DMS53 treated with DMSO at 0.1 percent for 48 hours (cell line): ENCODE measurements around the gene HMOX1.

Experiments
- DNase-seq: peaks from one replicate; lab custom pipeline; 2025; ENCODE audit not compliant: unreplicated experiment; lab: John Stamatoyannopoulos, UW

Gene HMOX1, protein sequence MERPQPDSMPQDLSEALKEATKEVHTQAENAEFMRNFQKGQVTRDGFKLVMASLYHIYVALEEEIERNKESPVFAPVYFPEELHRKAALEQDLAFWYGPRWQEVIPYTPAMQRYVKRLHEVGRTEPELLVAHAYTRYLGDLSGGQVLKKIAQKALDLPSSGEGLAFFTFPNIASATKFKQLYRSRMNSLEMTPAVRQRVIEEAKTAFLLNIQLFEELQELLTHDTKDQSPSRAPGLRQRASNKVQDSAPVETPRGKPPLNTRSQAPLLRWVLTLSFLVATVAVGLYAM

GRCh38 chr22:35380537-35381423 lies at the start of gene HMOX1:
Gene HMOX1, plus strand, starts transcription at chr22:35381096. Its CDS starts 78 bp downstream, at chr22:35381174.
- DNase-seq: no peak

GRCh38 chr22:35332278-35332677 lies 48.6 kb upstream of the HMOX1 start:
- DNase-seq: no peak

- DNase-seq: no peak
Measured at GRCh38 chr22:35333220-35333619, 47.7 kb upstream of the HMOX1 start.

DNA sequence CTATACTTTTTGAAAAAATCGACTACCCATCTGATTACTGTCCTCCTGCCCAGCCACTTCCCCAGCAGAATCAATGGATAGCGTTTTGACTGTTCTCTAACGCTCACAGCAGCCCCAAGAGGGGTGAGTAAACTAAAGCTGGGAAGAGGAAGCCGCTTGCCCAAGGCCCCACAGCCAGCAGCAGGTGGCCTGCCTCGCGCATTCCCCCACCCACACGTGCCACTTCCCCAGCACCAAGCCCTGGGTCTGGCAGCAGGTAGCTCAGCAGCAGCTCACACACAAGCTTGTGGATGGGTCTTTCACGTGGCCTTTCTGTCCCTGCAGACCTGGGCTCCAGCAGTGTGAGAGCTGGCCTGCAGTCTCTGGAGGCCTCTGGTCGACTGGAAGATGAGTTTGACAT lies 46.9 kb upstream of the HMOX1 start:
- no peak for DNase-seq

GRCh38 chr22:35335468-35335867 lies 45.4 kb upstream of the HMOX1 start:
- no peak for DNase-seq

GRCh38 chr22:35335936-35336781 lies 44.7 kb upstream of the HMOX1 start:
- DNase-seq: no peak

DNA sequence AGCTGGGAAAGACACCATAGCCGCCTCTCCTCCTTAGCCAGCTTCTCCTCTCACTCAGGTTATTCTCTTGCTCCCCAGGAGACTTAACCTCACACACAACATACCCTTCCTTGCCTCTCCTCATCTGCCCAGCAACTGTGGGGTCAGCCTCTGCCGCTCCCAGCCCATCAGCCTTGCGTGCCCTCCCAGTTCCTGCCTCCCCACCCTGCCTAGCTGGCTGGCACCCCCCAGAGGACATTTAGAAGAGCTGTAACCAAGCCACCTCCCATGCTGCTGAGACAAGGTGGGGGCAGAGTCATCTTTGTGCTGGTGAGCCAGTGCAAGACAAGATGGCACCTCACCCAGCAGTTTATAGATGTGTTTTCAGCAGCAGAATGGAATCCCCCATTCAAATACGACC lies 43.0 kb upstream of the HMOX1 start:
- no peak for DNase-seq

DNA sequence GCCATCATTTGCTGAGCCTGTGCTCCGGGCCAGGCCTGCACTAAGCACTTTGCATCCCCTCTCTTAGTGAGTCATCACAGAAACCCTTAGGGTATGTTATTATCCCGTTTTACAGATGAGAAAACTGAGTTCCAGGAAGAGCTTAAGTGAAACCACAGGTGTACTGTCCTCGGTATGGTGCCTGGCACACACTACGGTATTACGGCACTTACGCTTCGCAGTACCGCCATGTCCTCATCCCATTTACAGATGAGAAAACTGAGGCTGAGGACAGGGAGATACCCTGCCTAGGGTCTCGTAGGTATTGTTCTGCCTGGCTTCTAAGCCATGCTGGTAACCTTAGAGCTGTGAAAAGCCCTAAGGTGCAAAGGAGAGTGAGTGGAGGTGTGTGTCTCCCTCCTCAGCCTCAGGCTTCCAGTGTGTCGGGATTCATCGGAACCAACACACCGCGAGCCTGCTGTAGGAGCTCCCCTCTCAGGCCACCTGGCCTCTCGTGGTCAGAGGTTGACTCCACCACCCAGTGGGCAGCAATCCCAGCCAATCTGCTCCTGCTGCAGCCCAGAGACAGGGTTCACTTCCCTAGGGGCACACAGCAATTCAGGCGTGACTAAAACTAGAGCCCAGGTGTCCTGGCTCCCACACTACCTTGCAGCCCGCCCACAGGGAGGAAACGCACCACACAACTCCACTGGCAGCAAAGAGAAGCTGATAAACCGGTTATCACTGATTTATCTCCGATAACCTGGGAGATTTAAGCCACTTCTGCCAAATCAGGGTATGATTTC lies 39.6 kb upstream of the HMOX1 start:
- no peak for DNase-seq

DNA sequence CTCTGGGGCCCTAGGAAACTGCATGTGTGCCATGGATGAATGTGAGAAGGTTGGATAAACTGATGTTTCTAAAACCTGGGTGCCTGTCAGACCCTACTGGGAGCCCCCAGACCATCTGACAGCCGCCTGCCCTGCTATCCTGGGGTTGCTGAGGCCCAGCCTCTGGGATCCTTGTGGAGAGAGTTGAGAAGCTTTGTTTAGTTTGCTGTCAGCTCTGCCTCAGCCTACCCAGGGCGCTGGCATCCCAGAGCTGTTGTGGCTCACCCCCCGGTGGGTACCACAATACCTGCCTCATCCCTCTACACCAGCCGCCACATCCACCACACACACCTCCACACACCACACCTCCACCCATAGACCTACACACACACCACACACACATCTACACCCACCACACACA lies 38.5 kb upstream of the HMOX1 start:
- DNase-seq: no peak

- no peak for DNase-seq
Measured at GRCh38 chr22:35343664-35344550, 37.0 kb upstream of the HMOX1 start.

GRCh38 chr22:35344956-35345690 lies 35.8 kb upstream of the HMOX1 start:
- DNase-seq: no peak

DNA sequence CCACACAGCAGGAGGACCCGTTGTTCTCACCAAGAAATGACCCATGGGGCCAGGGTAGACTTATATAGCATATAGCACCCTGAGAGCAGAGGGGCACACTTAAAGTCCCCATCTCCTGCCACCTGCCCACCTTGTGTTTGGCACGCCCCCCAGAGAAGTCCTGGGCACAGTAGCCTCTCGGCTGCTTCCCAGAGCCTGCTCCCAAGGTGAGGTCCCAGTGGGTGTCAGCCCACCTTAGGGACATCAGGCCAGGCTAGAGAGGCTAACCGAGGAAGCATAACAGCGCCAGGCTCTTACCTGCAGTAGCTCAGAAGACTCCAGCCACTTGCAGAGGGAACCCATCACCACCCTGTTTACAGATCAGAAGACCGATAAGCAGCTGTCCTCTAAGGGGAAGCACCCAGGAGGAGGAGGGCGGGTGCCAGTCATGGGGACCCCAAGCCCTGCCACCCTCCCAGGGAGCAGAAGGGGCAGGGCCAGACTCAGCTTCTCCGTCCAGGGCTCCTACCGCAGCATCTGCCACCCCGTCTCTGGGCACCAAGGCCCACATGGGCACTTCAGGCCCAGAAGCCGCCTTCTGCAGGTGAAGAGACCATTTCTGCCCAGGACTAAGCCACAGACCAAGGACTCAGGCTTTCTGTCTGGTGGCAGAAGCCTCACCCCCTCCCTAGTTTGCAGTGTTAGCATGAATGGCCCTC lies 34.9 kb upstream of the HMOX1 start:
- DNase-seq: no peak

- no peak for DNase-seq
Measured at GRCh38 chr22:35346596-35347220, 34.2 kb upstream of the HMOX1 start.

- no peak for DNase-seq
Measured at GRCh38 chr22:35347462-35347861, 33.4 kb upstream of the HMOX1 start.

DNA sequence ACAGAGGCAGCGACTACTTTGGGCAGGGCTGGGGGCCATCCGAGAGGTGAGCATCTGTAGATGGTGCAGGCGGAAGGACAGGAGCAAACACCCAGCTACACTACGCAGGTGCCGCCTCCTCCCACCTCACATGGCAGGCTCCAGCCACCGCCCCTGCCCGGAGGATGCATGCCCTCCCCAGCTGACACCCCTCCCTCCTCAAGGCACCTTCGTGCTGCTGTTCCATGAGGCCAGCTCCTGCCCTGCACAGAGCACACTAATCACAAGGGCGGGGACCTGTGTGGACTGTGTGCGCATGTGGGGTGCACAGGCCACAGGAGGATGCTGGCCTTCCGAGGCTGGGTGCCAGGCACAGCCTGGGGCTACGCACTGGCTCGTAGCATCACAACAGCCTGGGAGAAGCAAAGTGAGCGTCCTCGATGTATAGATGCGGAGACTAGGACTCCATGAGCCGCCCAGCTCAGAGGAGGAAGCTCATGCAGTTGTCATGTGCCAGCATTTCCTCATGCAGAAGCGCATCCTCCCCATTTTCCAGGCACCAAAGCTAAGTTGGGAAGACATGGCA lies 32.8 kb upstream of the HMOX1 start:
- DNase-seq: no peak

DNA sequence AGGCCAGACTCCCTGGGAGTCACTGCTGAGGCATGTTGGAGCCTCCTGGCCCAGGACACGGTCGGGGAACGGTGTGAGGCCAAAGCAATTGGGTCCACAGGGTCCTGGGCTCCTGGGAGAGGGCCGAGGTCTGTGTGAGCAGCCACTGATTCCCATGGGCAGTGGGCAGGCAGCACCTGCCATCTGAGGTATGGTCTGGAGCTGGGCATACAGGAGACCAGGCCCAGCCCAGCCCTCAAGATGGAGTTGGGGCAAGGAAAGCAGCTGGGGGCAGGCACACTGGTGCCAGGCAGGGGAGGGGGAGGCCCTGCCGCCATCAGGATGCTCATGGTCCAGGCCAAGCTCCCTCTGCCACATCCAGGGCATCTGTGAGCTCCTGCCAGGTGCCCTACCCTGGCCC lies 32.2 kb upstream of the HMOX1 start:
- no peak for DNase-seq

- DNase-seq: peak; percentile 5
Measured at GRCh38 chr22:35349368-35349703, 31.6 kb upstream of the HMOX1 start.
